Common myeloid progenitor, CD34-positive (primary cell): ENCODE data around the gene DPP10.

ENCODE experiments used
- CTCF ChIA-PET: fragments of 350-600 bp; sonication (Branson Sonifier 250); formaldehyde crosslinking; loops from one replicate; lab custom pipeline; 2021; ENCODE audit warnings: antibody characterized with exemption; lab: Charles Lee
- POLR2A ChIA-PET: fragments of 350-600 bp; sonication (Branson Sonifier 250); formaldehyde crosslinking; loops from one replicate; lab custom pipeline; 2021; ENCODE audit warnings: antibody characterized with exemption; lab: Charles Lee
- DNase-seq, 3 donors: peaks; one replicate each; pipeline versions ENCODE4 v3.0.0 to v3.0.0-alpha.2; 2013
- H3K27ac ChIP-seq, 2 experiments: 1 replicate in 1 of 2; 2 replicates in 1 of 2; pipeline ENCODE4 v1.7.0; 2013; ENCODE audit warnings: inconsistent platforms in 2 of 2, low read length in 2 of 2, mild to moderate bottlenecking in 2 of 2, low read depth in 1 of 2, moderate library complexity in 1 of 2; ENCODE audit not compliant: severe bottlenecking in 2 of 2, insufficient read depth in 1 of 2, poor library complexity in 1 of 2
- H3K27me3 ChIP-seq, 5 experiments: replicated peaks in 2 of 5; 1 replicate in 3 of 5; 2 replicates in 2 of 5; pipeline versions ENCODE4 v1.6.1 to v1.7.0; 2013; ENCODE audit warnings: low read length in 4 of 5, mild to moderate bottlenecking in 2 of 5, moderate library complexity in 2 of 5, inconsistent platforms in 1 of 5; ENCODE audit not compliant: insufficient read depth in 5 of 5, control insufficient read depth in 4 of 5
- H3K36me3 ChIP-seq, 4 experiments: 1 replicate in 2 of 4; 2 replicates in 2 of 4; pipeline versions ENCODE4 v1.6.1 to v1.7.0; 2013; ENCODE audit warnings: low read length in 3 of 4, control low read depth in 1 of 4, mild to moderate bottlenecking in 1 of 4; ENCODE audit not compliant: control insufficient read depth in 4 of 4, insufficient read depth in 4 of 4
- H3K4me1 ChIP-seq, 4 experiments: 1 replicate in 3 of 4; 2 replicates in 1 of 4; pipeline versions ENCODE4 v1.6.1 to v1.7.1; 2013; ENCODE audit warnings: low read length in 3 of 4, mild to moderate bottlenecking in 3 of 4, control low read depth in 1 of 4, inconsistent platforms in 1 of 4, moderate library complexity in 1 of 4; ENCODE audit not compliant: control insufficient read depth in 4 of 4, insufficient read depth in 4 of 4; ENCODE audit errors: control extremely low read depth in 1 of 4
- H3K4me3 ChIP-seq, 7 experiments: 1 replicate in 4 of 7; 2 replicates in 3 of 7; pipeline versions ENCODE4 v1.5.1 to v1.7.0; 2013; ENCODE audit warnings: mild to moderate bottlenecking in 7 of 7, low read length in 6 of 7, moderate library complexity in 6 of 7, inconsistent platforms in 2 of 7, low read depth in 2 of 7, control low read depth in 1 of 7; ENCODE audit not compliant: insufficient read depth in 4 of 7, control insufficient read depth in 1 of 7; ENCODE audit errors: extremely low read depth in 1 of 7
- H3K9me3 ChIP-seq, 5 experiments: 1 replicate in 4 of 5; 2 replicates in 1 of 5; pipeline versions ENCODE4 v1.6.1 to v1.7.1; 2013; ENCODE audit warnings: low read length in 4 of 5, mild to moderate bottlenecking in 2 of 5, inconsistent platforms in 1 of 5, low read depth in 1 of 5, moderate library complexity in 1 of 5; ENCODE audit not compliant: control insufficient read depth in 4 of 5, insufficient read depth in 2 of 5; ENCODE audit errors: control extremely low read depth in 1 of 5
- WGBS: methylation state at CpG from one replicate; pipeline ENCODE4 v1.1.5; 2013; ENCODE audit not compliant: insufficient coverage; 5-methylcytosine and 5-hydroxymethylcytosine counted together

Gene DPP10

GRCh38 chr2:114805195-114805594, 362.8 kb downstream of the DPP10 start:
- ChIA-PET CTCF (no interaction called here), POLR2A (no interaction called here)
- no peaks in the 10 kb centered on the region for H3K27me3 ChIP-seq
- no peak overlapping the region for H3K27ac ChIP-seq
- H3K4me1 ChIP-seq = no peaks in the 10 kb centered on the region
- H3K4me3 ChIP-seq = no peak overlapping the region
- no peak for DNase-seq
- no peaks in the 10 kb centered on the region for H3K9me3 ChIP-seq
- H3K36me3 ChIP-seq = no peaks in the 10 kb centered on the region
- 93% methylated on average over 3 of the region's 3 CpGs for WGBS

- Histone ChIP-seq H3K27me3 (no peaks in the 10 kb centered on the region), H3K27ac (no peak overlapping the region), H3K9me3 (no peaks in the 10 kb centered on the region), H3K4me3 (no peak overlapping the region), H3K36me3 (no peaks in the 10 kb centered on the region), H3K4me1 (no peaks in the 10 kb centered on the region)
- no peak for DNase-seq
- POLR2A ChIA-PET = no interaction called here
- CTCF ChIA-PET = no interaction called here
- 93% methylated on average over 3 of the region's 5 CpGs for WGBS
These were observed 367.7 kb downstream of the DPP10 start for GRCh38 chr2:114810092-114810491.

- Histone ChIP-seq H3K27me3 (no peaks in the 10 kb centered on the region), H3K4me3 (no peak overlapping the region), H3K4me1 (no peaks in the 10 kb centered on the region), H3K36me3 (no peaks in the 10 kb centered on the region), H3K9me3 (no peaks in the 10 kb centered on the region), H3K27ac (no peak overlapping the region)
- ChIA-PET CTCF (no interaction called here), POLR2A (no interaction called here)
- 89% methylated on average over 3 of the region's 5 CpGs for WGBS
- DNase-seq = no peak
These were observed 369.8 kb downstream of the DPP10 start for GRCh38 chr2:114812261-114812660.

- POLR2A ChIA-PET = no interaction called here
- Histone ChIP-seq H3K9me3 (no peaks in the 10 kb centered on the region), H3K4me3 (no peak overlapping the region), H3K4me1 (no peaks in the 10 kb centered on the region), H3K27ac (no peak overlapping the region), H3K27me3 (no peaks in the 10 kb centered on the region), H3K36me3 (no peaks in the 10 kb centered on the region)
- DNase-seq = no peak
- CTCF ChIA-PET = no interaction called here
- WGBS = 95% methylated on average over 3 of the region's 6 CpGs
These were observed 371.9 kb downstream of the DPP10 start for GRCh38 chr2:114814355-114814754.

GRCh38 chr2:114821055-114821454, 378.6 kb downstream of the DPP10 start:
- WGBS = 78% methylated on average over 3 of the region's 3 CpGs
- ChIA-PET POLR2A (no interaction called here), CTCF (no interaction called here)

GRCh38 chr2:114843963-114844362, 401.5 kb downstream of the DPP10 start:
- Histone ChIP-seq H3K4me3 (no peak overlapping the region), H3K9me3 (no peaks in the 10 kb centered on the region), H3K27me3 (no peaks in the 10 kb centered on the region), H3K4me1 (no peaks in the 10 kb centered on the region), H3K36me3 (no peaks in the 10 kb centered on the region), H3K27ac (no peak overlapping the region)
- CTCF ChIA-PET = no interaction called here
- 89% methylated on average over 1 of the region's 3 CpGs for WGBS
- no peak for DNase-seq
- POLR2A ChIA-PET = no interaction called here

More at GRCh38 chr2:114821055-114821454, 378.6 kb downstream of the DPP10 start:
- no peaks in the 10 kb centered on the region for H3K27me3 ChIP-seq
- H3K4me3 ChIP-seq = no peak overlapping the region
- H3K36me3 ChIP-seq = no peaks in the 10 kb centered on the region
- no peak for DNase-seq
- no peaks in the 10 kb centered on the region for H3K4me1 ChIP-seq
- H3K27ac ChIP-seq = no peak overlapping the region
- no peaks in the 10 kb centered on the region for H3K9me3 ChIP-seq

GRCh38 chr2:114857196-114857595, 414.8 kb downstream of the DPP10 start:
- Histone ChIP-seq H3K27ac (no peak overlapping the region), H3K36me3 (no peaks in the 10 kb centered on the region), H3K9me3 (no peaks in the 10 kb centered on the region), H3K4me1 (no peaks in the 10 kb centered on the region), H3K4me3 (no peak overlapping the region), H3K27me3 (no peaks in the 10 kb centered on the region)
- no peak for DNase-seq
- POLR2A ChIA-PET = no interaction called here
- CTCF ChIA-PET = no interaction called here
- 80% methylated on average over 1 of the region's 1 CpG for WGBS
